Measurements from ENCODE around the gene ICE2.
"Not testable (repeated sequence)": the region's sequence is repeated elsewhere in the genome, so short reads cannot be mapped to it uniquely, and the experiment has no call there.

ICE2 gene

GRCh38 chr15:60407415-60407805, 71.5 kb downstream of the ICE2 start:
- peak; percentile 73 to 76 for DNase-seq (ENCODE audit: low read depth in 2 of 2)

GRCh38 chr15:60406513-60407414, 72.2 kb downstream of the ICE2 start:
- DNase-seq (ENCODE audit: low read depth in 2 of 2) = no peak

- DNase-seq (ENCODE audit: low read depth in 2 of 2) = no peak
These were observed 73.5 kb downstream of the ICE2 start for GRCh38 chr15:60405399-60405798.

- DNase-seq (ENCODE audit: low read depth in 2 of 2) = not testable (repeated sequence)
These were observed 74.6 kb downstream of the ICE2 start for GRCh38 chr15:60404351-60404750.

- DNase-seq (ENCODE audit: low read depth in 2 of 2) = no peak
These were observed 78.0 kb downstream of the ICE2 start for GRCh38 chr15:60400944-60401343.

- peak; percentile 87 to 88 for DNase-seq (ENCODE audit: low read depth in 2 of 2)
These were observed 79.0 kb downstream of the ICE2 start for GRCh38 chr15:60399931-60400330.

GRCh38 chr15:60399246-60399915, 79.6 kb downstream of the ICE2 start:
- DNase-seq (ENCODE audit: low read depth in 2 of 2) = no peak

- DNase-seq (ENCODE audit: low read depth in 2 of 2) = peak; percentile 81 to 84
These were observed 81.0 kb downstream of the ICE2 start, which contains the start of gene ANXA2 for GRCh38 chr15:60397772-60398445. Gene ANXA2, minus strand, starts transcription at chr15:60397986. Its CDS starts 11,911 bp downstream, at chr15:60386075.

- no peak for DNase-seq (ENCODE audit: low read depth in 2 of 2)
These were observed 81.8 kb downstream of the ICE2 start for GRCh38 chr15:60396958-60397771.

- DNase-seq (ENCODE audit: low read depth in 2 of 2) = no peak
These were observed 82.4 kb downstream of the ICE2 start for GRCh38 chr15:60396560-60396957.

GRCh38 chr15:60396100-60396499, 82.8 kb downstream of the ICE2 start:
- no peak for DNase-seq (ENCODE audit: low read depth in 2 of 2)

- DNase-seq (ENCODE audit: low read depth in 2 of 2) = no peak
These were observed 83.5 kb downstream of the ICE2 start for GRCh38 chr15:60395276-60396011.

GRCh38 chr15:60394689-60395097, 84.2 kb downstream of the ICE2 start:
- DNase-seq (ENCODE audit: low read depth in 2 of 2) = no peak

GRCh38 chr15:60392986-60393790, 85.8 kb downstream of the ICE2 start:
- peak; percentile 95 to 96 for DNase-seq (ENCODE audit: low read depth in 2 of 2)

- DNase-seq (ENCODE audit: low read depth in 2 of 2) = peak; percentile 69 to 73
These were observed 86.3 kb downstream of the ICE2 start for GRCh38 chr15:60392601-60392985.

- no peak for DNase-seq (ENCODE audit: low read depth in 2 of 2)
These were observed 87.1 kb downstream of the ICE2 start for GRCh38 chr15:60391722-60392315.

- peak in 1 of 2 experiments; percentile 65 for DNase-seq (ENCODE audit: low read depth in 2 of 2)
These were observed 88.0 kb downstream of the ICE2 start for GRCh38 chr15:60390871-60391501.

GRCh38 chr15:60390231-60390630, 88.7 kb downstream of the ICE2 start:
- no peak for DNase-seq (ENCODE audit: low read depth in 2 of 2)

Measured in fibroblast of skin of left quadriceps (primary cell).